Gastroesophageal sphincter (tissue), 4 donors: Measurements from ENCODE around the gene TPST1. TPM values are rescaled to one million over a fixed set of nuclear protein-coding genes. Genes with fewer than 3 reads are reported as not detected.
"Not testable (repeated sequence)": the region's sequence is repeated elsewhere in the genome, so short reads cannot be mapped to it uniquely, and the experiment has no call there.

Experiments
- ATAC-seq: fragments of 150-250 bp; one replicate; pipeline ENCODE4 v1.9.1; 2016; ENCODE audit warnings: mild to moderate bottlenecking, moderate library complexity
- H3K27ac ChIP-seq, 4 donors: fragments of 200-600 bp; sonication (generic) in 3 of 4; 1 replicate in 3 of 4; 2 replicates in 1 of 4; pipeline ENCODE4 v1.5.1; 2016 to 2019
- H3K27me3 ChIP-seq: fragments of 200-600 bp; sonication (generic); one replicate; pipeline ENCODE4 v1.5.1; 2019
- H3K36me3 ChIP-seq, 2 donors: fragments of 200-600 bp; sonication (generic); one replicate each; pipeline ENCODE4 v1.5.1; 2019; ENCODE audit warnings: control low read depth in 1 of 2
- H3K4me1 ChIP-seq, 3 donors: fragments of 200-600 bp; sonication (generic); 1 replicate in 2 of 3; 2 replicates in 1 of 3; pipeline ENCODE4 v1.5.1; 2016 to 2019; ENCODE audit warnings: control low read depth in 2 of 3
- H3K4me3 ChIP-seq, 2 donors: fragments of 200-600 bp; sonication (generic); one replicate each; pipeline ENCODE4 v1.5.1; 2019; ENCODE audit warnings: mild to moderate bottlenecking in 1 of 2, moderate library complexity in 1 of 2
- H3K9me3 ChIP-seq, 3 donors: fragments of 200-600 bp; sonication (generic); one replicate each; pipeline ENCODE4 v1.5.1; 2017 to 2019; ENCODE audit warnings: control low read depth in 2 of 3
- CTCF ChIP-seq, 4 experiments: fragments of 200-600 bp in 2 of 4; fragments of 450-650 bp in 2 of 4; sonication (generic) in 1 of 4; IDR thresholded peaks; one replicate each; pipeline ENCODE4 v1.5.1; 2017 to 2019; ENCODE audit warnings: antibody characterized with exemption in 4 of 4, mild to moderate bottlenecking in 2 of 4, moderate library complexity in 2 of 4
- EP300 ChIP-seq: sonication (generic); formaldehyde crosslinking; IDR thresholded peaks from one replicate; pipeline ENCODE4 v1.6.1; 2017; ENCODE audit warnings: antibody characterized with exemption, mild to moderate bottlenecking
- POLR2A ChIP-seq, 2 donors: fragments of 450-650 bp; IDR thresholded peaks; one replicate each; pipeline ENCODE4 v1.6.1; 2017; ENCODE audit warnings: antibody characterized with exemption in 2 of 2, mild to moderate bottlenecking in 2 of 2, moderate library complexity in 1 of 2
- POLR2AphosphoS5 ChIP-seq: sonication (generic); formaldehyde crosslinking; IDR thresholded peaks from one replicate; pipeline ENCODE4 v1.6.1; 2017; ENCODE audit warnings: antibody characterized with exemption
- whole genome bisulfite sequencing, 2 donors: methylation state at CpG; one replicate each; pipeline ENCODE4 v1.1.5; 2018; ENCODE audit warnings: low coverage in 1 of 2; 5-methylcytosine and 5-hydroxymethylcytosine counted together
- total RNA-seq, 4 donors: library from RNA; depleted of rRNA; stranded (reverse); fragments of >200 nt; gene quantifications; one replicate each; pipeline ENCODE4 v1.1.0, GENCODE V29; 2016

Gene TPST1
- total RNA-seq, 4 donors from 2014 or later, result 11.0 to 25.3 (median 19.8) TPM

GRCh38 chr7:66379542-66380160 lies 174.5 kb downstream of the TPST1 start:
- H3K27ac ChIP-seq, result no peak overlapping the region
- TF ChIP-seq EP300 (no peak), POLR2AphosphoS5 (no peak), CTCF (IDR thresholded peaks at IDR 0.05) (no peak), POLR2A (IDR thresholded peaks at IDR 0.05) (no peak)
- peaks cover 0 to 49% of the 10 kb centered on the region in 2 donors for H3K36me3 ChIP-seq
- H3K4me1 ChIP-seq, result no peaks in the 10 kb centered on the region
- ATAC-seq, result no peak
- no peaks in the 10 kb centered on the region for H3K27me3 ChIP-seq
- 90 to 100% methylated on average over 2 to 3 of the region's 6 CpGs for WGBS, 2 donors
- peaks cover 0 to 18% (median 0%) of the 10 kb centered on the region in 3 donors for H3K9me3 ChIP-seq
- H3K4me3 ChIP-seq, result no peak overlapping the region

- ATAC-seq, result no peak
- peaks cover 0 to 49% of the 10 kb centered on the region in 2 donors for H3K36me3 ChIP-seq
- H3K9me3 ChIP-seq, result peaks cover 0 to 18% (median 0%) of the 10 kb centered on the region in 3 donors
- no peak for TF ChIP-seq CTCF (IDR thresholded peaks at IDR 0.05)
- no peak for TF ChIP-seq POLR2AphosphoS5
- no peak for TF ChIP-seq POLR2A (IDR thresholded peaks at IDR 0.05)
- TF ChIP-seq EP300, result no peak
- H3K4me1 ChIP-seq, result no peaks in the 10 kb centered on the region
- no peak overlapping the region for H3K27ac ChIP-seq
- WGBS, 2 donors, result 96 to 97% methylated on average over 3 to 5 of the region's 5 CpGs
- no peak overlapping the region for H3K4me3 ChIP-seq
- H3K27me3 ChIP-seq, result no peaks in the 10 kb centered on the region
These were observed 175.2 kb downstream of the TPST1 start for GRCh38 chr7:66380272-66380888.

- H3K9me3 ChIP-seq, result peaks cover 0 to 18% (median 0%) of the 10 kb centered on the region in 3 donors
- H3K4me3 ChIP-seq, ATAC-seq: not testable (repeated sequence)
These were observed 177.2 kb downstream of the TPST1 start for GRCh38 chr7:66382182-66382923.

GRCh38 chr7:66385191-66385905 lies 180.2 kb downstream of the TPST1 start:
- H3K27ac ChIP-seq, ATAC-seq, H3K4me3 ChIP-seq, H3K27me3 ChIP-seq, H3K4me1 ChIP-seq, H3K9me3 ChIP-seq: not testable (repeated sequence)
- H3K36me3 ChIP-seq, result peaks cover 0 to 20% of the 10 kb centered on the region in 2 donors
- WGBS, 2 donors, result 69% methylated on average over 4 to 5 of the region's 5 CpGs

More at GRCh38 chr7:66382182-66382923, 177.2 kb downstream of the TPST1 start:
- not testable (repeated sequence) for H3K27ac ChIP-seq, H3K27me3 ChIP-seq, H3K4me1 ChIP-seq
- peaks cover 0 to 36% of the 10 kb centered on the region in 2 donors for H3K36me3 ChIP-seq
- WGBS, 2 donors, result 84 to 87% methylated on average over 7 to 8 of the region's 8 CpGs

- not testable (repeated sequence) for H3K4me3 ChIP-seq, H3K27ac ChIP-seq, ATAC-seq, H3K4me1 ChIP-seq, H3K27me3 ChIP-seq, H3K9me3 ChIP-seq
- 38 to 42% methylated on average over 3 of the region's 3 CpGs for WGBS, 2 donors
- H3K36me3 ChIP-seq, result peaks cover 0 to 20% of the 10 kb centered on the region in 2 donors
These were observed 190.0 kb downstream of the TPST1 start for GRCh38 chr7:66395128-66395571.

GRCh38 chr7:66396052-66396451 lies 190.9 kb downstream of the TPST1 start:
- not testable (repeated sequence) for H3K27me3 ChIP-seq, H3K4me1 ChIP-seq, ATAC-seq, H3K9me3 ChIP-seq, H3K27ac ChIP-seq, H3K4me3 ChIP-seq
- peaks cover 0 to 28% of the 10 kb centered on the region in 2 donors for H3K36me3 ChIP-seq
- WGBS, 2 donors, result 95 to 100% methylated on average over 3 of the region's 3 CpGs

GRCh38 chr7:66398841-66399240 lies 193.7 kb downstream of the TPST1 start:
- ATAC-seq, H3K9me3 ChIP-seq, H3K27me3 ChIP-seq, H3K27ac ChIP-seq, H3K4me3 ChIP-seq, H3K4me1 ChIP-seq: not testable (repeated sequence)
- H3K36me3 ChIP-seq, result peaks cover 0 to 54% of the 10 kb centered on the region in 2 donors
- 87 to 100% methylated on average over 2 to 5 of the region's 5 CpGs for WGBS, 2 donors
